Left cardiac atrium (tissue), 4 donors: ENCODE measurements around the gene DCBLD2. TPM values are rescaled to one million over a fixed set of nuclear protein-coding genes. Genes with fewer than 3 reads are reported as not detected.

Source experiments
- ATAC-seq, 2 donors: fragments of 200-7000 bp; cut with Tn5 transposase; one replicate each; pipeline ENCODE4 v1.9.1; 2020; ENCODE audit warnings: mild to moderate bottlenecking in 2 of 2, moderate library complexity in 2 of 2
- DNase-seq: peaks from one replicate; pipeline ENCODE4 v3.0.0-alpha.2; 2020
- intact Hi-C, 2 donors: fragments of 100-400 bp; cut with DNase I; formaldehyde crosslinking; loops; one replicate each; pipeline versions ENCODE4 v1.14.1 to v1.15.1; 2022 to 2023
- total RNA-seq, 2 donors: library from RNA; stranded (reverse); fragmentation: NEBNext Ultra II Directional; extraction: Animal tissue kit (Norgen Biotek cat#: 25700); gene quantifications; one replicate each; pipeline ENCODE4 v1.2.1, GENCODE V29; 2021
- donor health status: DM: no; HTN: yes; CAD: no.
- donor health status: DM: no; HTN: yes; CAD: no; lungs with severe emphysema.
- donor health status: DM: yes; HTN: yes; CAD: no.
- donor health status: Dilated cardiomyopathy.

DCBLD2 gene
- total RNA-seq, 2 donors from 2014 or later = 35.7 to 38.2 TPM

GRCh38 chr3:98761643-98762229 is 139.8 kb downstream of the DCBLD2 start:
- peak in 1 of 2 donors; percentile 40 for ATAC-seq
- no peak for DNase-seq
- intact Hi-C loops = no loop called here

- ATAC-seq = no peak
- intact Hi-C loops = no loop called here
- no peak for DNase-seq
Observed at GRCh38 chr3:98759629-98760028, 141.9 kb downstream of the DCBLD2 start.

GRCh38 chr3:98755601-98756000 is 145.9 kb downstream of the DCBLD2 start:
- intact Hi-C loops = no loop called here
- DNase-seq = no peak
- ATAC-seq = no peak

GRCh38 chr3:98754483-98754882 is 147.0 kb downstream of the DCBLD2 start:
- intact Hi-C loops = no loop called here
- no peak for DNase-seq
- ATAC-seq = peak; percentile 75 to 78

GRCh38 chr3:98750276-98750919 is 151.1 kb downstream of the DCBLD2 start:
- DNase-seq (no peak), ATAC-seq (peak; percentile 59 to 76)
- intact Hi-C loops = no loop called here

- intact Hi-C loops = no loop called here
- ATAC-seq (no peak), DNase-seq (no peak)
Observed at GRCh38 chr3:98746882-98747281, 154.6 kb downstream of the DCBLD2 start.

DNA sequence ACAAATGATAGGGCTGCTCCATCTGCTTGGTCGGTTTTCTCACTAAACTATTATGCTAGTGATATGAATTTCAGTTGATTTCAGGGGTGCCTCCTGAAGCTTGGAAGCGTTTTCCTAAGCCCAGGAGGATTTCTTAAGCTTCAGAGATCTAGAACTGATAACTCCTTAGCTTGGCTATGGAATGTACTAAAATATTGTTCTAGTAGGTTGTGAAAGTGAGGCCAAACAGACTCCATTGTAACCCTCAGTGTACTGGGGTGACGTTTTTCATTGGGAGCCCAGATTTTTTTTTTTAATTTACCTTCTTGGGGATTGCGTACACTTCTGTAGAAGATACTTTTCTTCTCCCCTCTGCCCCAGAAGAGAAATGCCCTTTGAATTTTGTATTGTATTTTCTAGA is 155.4 kb downstream of the DCBLD2 start:
- intact Hi-C loops = no loop called here
- no peak for ATAC-seq
- DNase-seq = no peak

Other genes starting within 250 kb of the DCBLD2 start
- gene ST3GAL6, start 138.4 kb downstream of the DCBLD2 start, total RNA-seq = 10 to 100 TPM; 22.2 to 36.3 TPM